NCI-H187 treated with DMSO at 0.1 percent for 48 hours (cell line): ENCODE results near the gene FLOT1.
A peak's percentile ranks its signal among the peaks of the same experiment; 100 is the strongest.

ENCODE experiments used
- DNase-seq: peaks from one replicate; lab custom pipeline; 2025; lab: John Stamatoyannopoulos, UW

The FLOT1 gene

GRCh38 chr6:30700340-30700739 lies 42.1 kb downstream of the FLOT1 start:
- no peak for DNase-seq

GRCh38 chr6:30696432-30696831 lies 46.1 kb downstream of the FLOT1 start:
- DNase-seq, result no peak

- DNase-seq, result no peak
Observed at GRCh38 chr6:30691208-30691847, 51.2 kb downstream of the FLOT1 start.

- peak; percentile 47 for DNase-seq
Observed at GRCh38 chr6:30690403-30691207, 51.9 kb downstream of the FLOT1 start, which contains the start of gene NRM. TSS of gene NRM (minus strand) at chr6:30690984. CDS start at chr6:30690974, 10 bp downstream.

GRCh38 chr6:30689985-30690384 lies 52.5 kb downstream of the FLOT1 start:
- DNase-seq, result no peak

- no peak for DNase-seq
Observed at GRCh38 chr6:30689022-30689865, 53.2 kb downstream of the FLOT1 start.

GRCh38 chr6:30688569-30688968 lies 53.9 kb downstream of the FLOT1 start:
- no peak for DNase-seq

- DNase-seq, result no peak
Observed at GRCh38 chr6:30687659-30688431, 54.6 kb downstream of the FLOT1 start.

GRCh38 chr6:30686908-30687658 lies 55.4 kb downstream of the FLOT1 start:
- peak; percentile 65 for DNase-seq

- no peak for DNase-seq
Observed at GRCh38 chr6:30686009-30686907, 56.2 kb downstream of the FLOT1 start, which contains the start of gene PPP1R18. TSS of gene PPP1R18 (minus strand) at chr6:30686645. CDS start at chr6:30686018, 627 bp downstream.

- DNase-seq, result no peak
Observed at GRCh38 chr6:30685157-30686008, 57.1 kb downstream of the FLOT1 start.

- DNase-seq, result no peak
Observed at GRCh38 chr6:30684386-30685156, 57.9 kb downstream of the FLOT1 start.

- no peak for DNase-seq
Observed at GRCh38 chr6:30683980-30684338, 58.5 kb downstream of the FLOT1 start.

GRCh38 chr6:30683183-30683979 lies 59.1 kb downstream of the FLOT1 start:
- no peak for DNase-seq

GRCh38 chr6:30682143-30683117 lies 60.1 kb downstream of the FLOT1 start:
- no peak for DNase-seq

- no peak for DNase-seq
Observed at GRCh38 chr6:30681766-30682142, 60.7 kb downstream of the FLOT1 start.
